Measurements from ENCODE around the gene ROR1.

ROR1 gene

DNA sequence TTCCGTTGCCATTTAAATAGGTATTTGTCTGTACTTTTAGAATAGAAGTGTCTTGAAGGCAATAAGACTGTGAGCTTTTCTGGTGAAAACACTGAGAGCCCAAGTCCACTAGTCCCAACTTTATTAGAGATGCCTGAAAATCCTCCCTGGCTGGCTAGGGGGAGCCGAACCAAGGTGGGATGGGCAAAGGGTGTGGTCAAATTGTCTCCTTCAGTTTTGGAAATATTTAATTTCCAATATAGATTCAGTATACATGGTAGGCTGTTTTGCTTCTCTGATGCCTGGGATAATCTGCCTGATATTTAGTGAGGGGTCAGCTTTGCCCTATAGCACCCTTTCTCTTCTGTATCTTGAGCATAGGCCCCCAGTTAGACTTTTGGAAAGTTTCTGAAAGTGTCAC, 3.5 kb downstream of the ROR1 start:
- POLR2A ChIA-PET = no interaction called here

DNA sequence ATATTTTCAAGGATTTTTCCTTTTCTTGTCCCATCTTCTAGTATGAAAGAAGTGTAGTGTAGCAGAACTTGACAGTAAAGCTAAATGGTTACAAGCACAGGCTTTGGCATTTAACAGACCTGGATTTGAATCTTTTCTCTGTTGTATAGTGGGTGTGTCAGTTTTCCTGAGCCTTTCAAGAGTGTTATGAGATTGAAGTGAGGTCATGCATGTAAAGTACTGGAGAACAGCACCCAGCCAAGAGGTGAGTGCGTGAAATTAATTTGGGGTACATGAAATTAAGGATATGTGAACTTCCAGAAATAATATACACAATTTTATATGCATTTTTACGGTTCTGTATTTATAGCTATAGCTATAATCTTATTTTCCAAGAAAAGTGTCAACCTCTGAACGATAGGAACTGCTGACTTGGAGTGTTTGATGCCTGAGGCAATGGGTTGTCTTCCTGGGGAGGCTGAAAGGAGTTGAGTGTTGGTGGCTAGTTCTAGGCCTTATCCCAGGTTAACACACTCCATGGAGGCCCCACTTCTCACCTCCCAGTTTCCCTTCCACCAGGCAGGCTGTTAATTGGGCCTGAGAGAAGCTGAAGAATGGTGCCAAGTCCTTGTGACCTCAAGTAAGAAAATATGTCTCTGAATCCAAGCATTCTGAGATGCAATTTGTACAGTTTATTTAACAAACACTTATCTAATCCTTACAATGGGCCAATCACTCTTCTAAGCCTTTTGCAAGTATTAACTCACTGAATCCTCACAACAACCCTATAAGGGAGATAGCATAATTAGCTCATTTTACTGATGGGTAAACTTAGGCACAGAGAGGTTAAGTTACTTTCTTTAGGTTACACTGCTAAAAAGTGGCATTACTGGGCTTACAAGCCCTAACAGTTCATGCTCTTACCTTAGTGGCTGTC, 4.4 kb downstream of the ROR1 start:
- POLR2A ChIA-PET = no interaction called here
- CTCF ChIA-PET = interaction anchor here (0.8 to 3.0 kb wide), 8 partner anchors 12 to 359 kb away, joined by 3 to 16 read pairs (median 4); no protein-coding TSS in a partner anchor
- TF ChIP-seq, protein P1, sequence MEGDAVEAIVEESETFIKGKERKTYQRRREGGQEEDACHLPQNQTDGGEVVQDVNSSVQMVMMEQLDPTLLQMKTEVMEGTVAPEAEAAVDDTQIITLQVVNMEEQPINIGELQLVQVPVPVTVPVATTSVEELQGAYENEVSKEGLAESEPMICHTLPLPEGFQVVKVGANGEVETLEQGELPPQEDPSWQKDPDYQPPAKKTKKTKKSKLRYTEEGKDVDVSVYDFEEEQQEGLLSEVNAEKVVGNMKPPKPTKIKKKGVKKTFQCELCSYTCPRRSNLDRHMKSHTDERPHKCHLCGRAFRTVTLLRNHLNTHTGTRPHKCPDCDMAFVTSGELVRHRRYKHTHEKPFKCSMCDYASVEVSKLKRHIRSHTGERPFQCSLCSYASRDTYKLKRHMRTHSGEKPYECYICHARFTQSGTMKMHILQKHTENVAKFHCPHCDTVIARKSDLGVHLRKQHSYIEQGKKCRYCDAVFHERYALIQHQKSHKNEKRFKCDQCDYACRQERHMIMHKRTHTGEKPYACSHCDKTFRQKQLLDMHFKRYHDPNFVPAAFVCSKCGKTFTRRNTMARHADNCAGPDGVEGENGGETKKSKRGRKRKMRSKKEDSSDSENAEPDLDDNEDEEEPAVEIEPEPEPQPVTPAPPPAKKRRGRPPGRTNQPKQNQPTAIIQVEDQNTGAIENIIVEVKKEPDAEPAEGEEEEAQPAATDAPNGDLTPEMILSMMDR (IDR thresholded peaks at IDR 0.05; ENCODE audit: insufficient read depth, low read length, missing control alignments) = no peak
- H3K4me3 ChIP-seq (ENCODE audit: low read depth, low read length) = no peak overlapping the region
- no peak for DNase-seq (ENCODE audit: low read depth, low spot score)

More for the DNA sequence above, 3.5 kb downstream of the ROR1 start:
- TF ChIP-seq, protein P1 (IDR thresholded peaks at IDR 0.05; ENCODE audit: insufficient read depth, low read length, missing control alignments) = no peak
- no peak overlapping the region for H3K4me3 ChIP-seq (ENCODE audit: low read depth, low read length)
- CTCF ChIA-PET = interaction anchor here (0.8 to 3.0 kb wide), 8 partner anchors 29 to 360 kb away, joined by 3 to 16 read pairs (median 3); no protein-coding TSS in a partner anchor
- no peak for DNase-seq (ENCODE audit: low read depth, low spot score)

DNA sequence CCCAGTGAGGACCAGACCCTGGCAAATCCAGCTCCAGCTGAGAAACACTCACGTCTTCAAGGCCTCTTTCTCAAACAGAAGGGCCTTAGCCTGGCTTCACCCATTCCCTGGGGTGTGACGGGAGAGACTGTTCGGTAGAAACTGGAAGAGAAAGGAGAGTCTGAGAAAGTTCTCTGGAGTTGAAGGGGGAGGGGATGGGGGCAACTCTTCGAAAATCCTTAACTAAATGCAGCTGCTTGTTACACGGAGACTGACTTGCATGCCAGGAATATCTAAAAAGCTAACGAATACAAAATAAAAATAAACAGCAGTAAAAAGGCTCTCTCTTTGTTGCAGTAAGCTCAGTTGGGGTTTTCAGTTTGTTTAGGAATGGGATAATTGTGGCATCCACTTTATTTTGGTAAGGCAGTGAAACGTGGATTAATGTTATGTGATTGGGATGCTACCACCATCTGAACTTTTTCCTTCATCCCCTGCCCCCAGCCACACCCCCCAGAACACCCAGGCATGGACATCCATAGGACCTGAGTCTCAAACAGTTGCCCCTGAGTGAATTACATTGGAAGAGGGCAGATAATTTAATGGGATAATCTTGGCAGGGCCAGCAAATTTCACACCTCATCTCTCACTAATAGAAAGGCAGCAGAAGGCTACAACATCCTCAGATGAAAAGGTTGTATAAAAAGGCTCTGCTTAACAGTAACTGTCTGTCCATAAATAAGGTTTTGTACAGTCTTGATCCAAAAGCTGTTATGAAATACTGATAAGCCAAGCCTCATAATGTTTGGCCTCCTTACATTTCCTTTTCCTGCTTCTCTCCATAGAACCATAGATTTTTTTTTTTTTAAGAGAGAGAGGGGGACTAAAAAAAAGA, 5.8 kb downstream of the ROR1 start:
- POLR2A ChIA-PET = no interaction called here
- CTCF ChIA-PET = interaction anchor here (0.8 to 3.0 kb wide), 6 partner anchors 10 to 358 kb away, joined by 3 to 16 read pairs (median 4); no protein-coding TSS in a partner anchor
- peak; percentile 34 for DNase-seq (ENCODE audit: low read depth, low spot score)
- TF ChIP-seq, protein P1 (IDR thresholded peaks at IDR 0.05; ENCODE audit: insufficient read depth, low read length, missing control alignments) = no peak
- H3K4me3 ChIP-seq (ENCODE audit: low read depth, low read length) = no peak overlapping the region

DNA sequence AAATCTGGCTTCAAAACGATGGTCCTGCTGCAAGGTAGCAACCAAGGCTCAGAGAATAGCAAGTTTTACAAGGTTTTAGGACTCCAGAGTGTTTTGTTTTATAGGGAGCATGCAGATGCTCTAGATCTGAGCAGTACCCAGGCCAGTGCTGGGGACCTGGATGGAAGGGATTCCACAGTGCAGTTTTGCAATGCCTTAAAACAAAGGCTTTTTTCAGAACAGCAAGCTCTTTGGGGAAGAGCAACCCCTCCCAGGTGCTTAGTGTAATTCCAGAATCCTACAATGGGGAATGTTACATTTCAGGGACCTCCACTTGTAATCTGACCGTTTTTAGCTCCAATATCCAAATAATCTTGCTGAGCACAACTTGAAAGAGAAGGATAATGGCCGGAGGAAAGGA, 6.7 kb downstream of the ROR1 start:
- TF ChIP-seq, protein P1 (IDR thresholded peaks at IDR 0.05; ENCODE audit: insufficient read depth, low read length, missing control alignments) = no peak
- no peak overlapping the region for H3K4me3 ChIP-seq (ENCODE audit: low read depth, low read length)
- POLR2A ChIA-PET = no interaction called here
- CTCF ChIA-PET = interaction anchor here (0.8 to 1.9 kb wide), 3 partner anchors 11 to 383 kb away, joined by 3 to 5 read pairs (median 4); no protein-coding TSS in a partner anchor
- no peak for DNase-seq (ENCODE audit: low read depth, low spot score)

DNA sequence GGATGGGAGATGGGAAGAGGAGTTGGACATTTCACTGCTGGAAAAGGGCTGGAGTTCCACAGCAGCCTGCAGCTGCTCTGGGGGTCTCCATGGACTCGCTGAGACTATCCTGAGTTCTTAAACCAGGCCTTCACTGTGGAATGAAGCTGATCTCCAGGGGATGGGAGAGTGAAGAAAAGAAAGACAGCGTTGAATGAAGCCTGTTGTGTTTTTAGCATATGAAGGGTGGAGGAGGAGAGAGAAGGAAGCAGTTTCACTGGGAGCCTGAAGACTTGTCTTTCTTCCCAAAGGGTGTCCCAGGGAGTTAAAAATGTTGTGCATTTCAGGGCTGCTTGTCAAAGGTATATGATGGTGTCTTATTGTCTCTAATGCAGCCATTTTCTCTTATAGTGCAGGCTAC, 9.2 kb downstream of the ROR1 start:
- CTCF ChIA-PET = no interaction called here
- no peak for DNase-seq (ENCODE audit: low read depth, low spot score)
- H3K4me3 ChIP-seq (ENCODE audit: low read depth, low read length) = no peak overlapping the region
- TF ChIP-seq, protein P1 (IDR thresholded peaks at IDR 0.05; ENCODE audit: insufficient read depth, low read length, missing control alignments) = no peak
- POLR2A ChIA-PET = interaction anchor here (0.7 kb wide), 1 partner anchor 92 kb away, joined by 3 read pairs; no protein-coding TSS in a partner anchor

Measured in AG04449 (cell line).